Adrenal gland (tissue), 5 donors: ENCODE results near the gene TTN.

Experiments used
- POLR2A ChIP-seq, 2 donors: fragments of 450-650 bp; IDR thresholded peaks; one replicate each; pipeline ENCODE4 v1.6.1; 2017; ENCODE audit warnings: antibody characterized with exemption in 2 of 2, mild to moderate bottlenecking in 2 of 2, moderate library complexity in 1 of 2
- TF ChIP-seq, protein P1 (sequence below), 6 experiments: fragments of 450-650 bp in 4 of 6; fragments of 200-600 bp in 2 of 6; sonication (generic) in 1 of 6; IDR thresholded peaks; 1 replicate in 5 of 6; 2 replicates in 1 of 6; pipeline versions ENCODE4 v1.5.1 to v1.8.0; 2016 to 2021; ENCODE audit warnings: antibody characterized with exemption in 6 of 6, mild to moderate bottlenecking in 2 of 6, moderate library complexity in 1 of 6
- donor health status: DM: no; HTN: no; CAD: no.

GRCh38 chr2:178650554-178650953 is 156.7 kb downstream of the TTN start:
- TF ChIP-seq, protein P1, sequence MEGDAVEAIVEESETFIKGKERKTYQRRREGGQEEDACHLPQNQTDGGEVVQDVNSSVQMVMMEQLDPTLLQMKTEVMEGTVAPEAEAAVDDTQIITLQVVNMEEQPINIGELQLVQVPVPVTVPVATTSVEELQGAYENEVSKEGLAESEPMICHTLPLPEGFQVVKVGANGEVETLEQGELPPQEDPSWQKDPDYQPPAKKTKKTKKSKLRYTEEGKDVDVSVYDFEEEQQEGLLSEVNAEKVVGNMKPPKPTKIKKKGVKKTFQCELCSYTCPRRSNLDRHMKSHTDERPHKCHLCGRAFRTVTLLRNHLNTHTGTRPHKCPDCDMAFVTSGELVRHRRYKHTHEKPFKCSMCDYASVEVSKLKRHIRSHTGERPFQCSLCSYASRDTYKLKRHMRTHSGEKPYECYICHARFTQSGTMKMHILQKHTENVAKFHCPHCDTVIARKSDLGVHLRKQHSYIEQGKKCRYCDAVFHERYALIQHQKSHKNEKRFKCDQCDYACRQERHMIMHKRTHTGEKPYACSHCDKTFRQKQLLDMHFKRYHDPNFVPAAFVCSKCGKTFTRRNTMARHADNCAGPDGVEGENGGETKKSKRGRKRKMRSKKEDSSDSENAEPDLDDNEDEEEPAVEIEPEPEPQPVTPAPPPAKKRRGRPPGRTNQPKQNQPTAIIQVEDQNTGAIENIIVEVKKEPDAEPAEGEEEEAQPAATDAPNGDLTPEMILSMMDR (IDR thresholded peaks at IDR 0.05): no peak
- no peak for TF ChIP-seq POLR2A (IDR thresholded peaks at IDR 0.05)
